Measurements from ENCODE around the gene TPH1. TPM values are rescaled to one million over a fixed set of nuclear protein-coding genes. Genes with fewer than 3 reads are reported as not detected.

The TPH1 gene
- total and polyA plus RNA-seq, 10 of the 15 experiments (the other 5 are each of a cell fraction or from before 2014, with no cell fraction given), result 0.05 to 0.82 (median 0.29) TPM

DNA sequence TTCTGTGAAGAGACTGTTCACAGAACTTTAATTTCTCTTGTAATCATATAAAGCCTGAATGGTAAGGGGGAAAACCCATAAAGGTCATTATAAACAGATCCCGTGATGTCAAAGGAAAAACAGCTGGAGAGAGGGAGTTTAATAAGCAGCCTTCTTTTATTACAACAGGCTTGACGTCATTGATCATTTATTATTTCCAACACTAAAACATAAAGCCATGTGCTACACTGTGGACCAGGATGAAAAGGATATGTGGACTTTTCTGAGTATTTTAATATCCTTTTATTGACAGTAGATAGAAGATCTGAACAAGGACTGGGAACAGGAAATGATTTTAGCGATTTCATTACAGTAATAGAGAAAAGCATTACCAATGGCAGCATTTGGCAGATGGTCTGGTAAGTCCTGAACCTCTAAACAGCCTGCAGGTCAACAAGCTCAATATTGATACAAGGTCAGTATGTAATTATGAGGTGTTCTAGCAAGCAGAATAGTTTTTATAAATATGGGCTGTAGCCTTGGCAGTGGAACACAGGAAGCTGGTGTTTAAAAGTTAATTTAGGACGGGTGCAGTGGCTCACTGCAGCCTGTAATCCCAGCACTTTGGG, 25.1 kb upstream of the TPH1 start:
- RAD21 ChIA-PET (ENCODE audit: unreplicated experiment), result no interaction called here
- H3K9me3 ChIP-seq (replicated peaks; ENCODE audit: control insufficient read depth, insufficient read depth, low read length), result no peaks in the 10 kb centered on the region
- H3K4me3 ChIP-seq, result no peak overlapping the region
- H3K4me2 ChIP-seq (ENCODE audit: control insufficient read depth, insufficient read depth), result no peak overlapping the region
- H4K20me1 ChIP-seq (ENCODE audit: control insufficient read depth, insufficient read depth), result no peaks in the 10 kb centered on the region
- H3K79me2 ChIP-seq (ENCODE audit: control insufficient read depth, insufficient read depth, low read length), result no peaks in the 10 kb centered on the region
- DNase-seq (ENCODE audit: low read depth, low spot score) (no peak), ATAC-seq (no peak), FAIRE-seq (no peak)
- no peak overlapping the region for H3K27ac ChIP-seq (ENCODE audit: control insufficient read depth, insufficient read depth)
- in situ Hi-C loops (cut with MboI) (no loop called here), intact Hi-C loops (cut with micrococcal nuclease; ENCODE audit: unreplicated experiment) (no loop called here)
- H3K9ac ChIP-seq (ENCODE audit: control insufficient read depth, insufficient read depth, low read length), result no peak overlapping the region
- H2AFZ ChIP-seq (ENCODE audit: control insufficient read depth, low read depth, low read length), result no peak overlapping the region
- 0 out of 4 replicates have a peak, but pooled peaks cover 0 to 2% of the 10 kb centered on the region in 2 experiments for H3K36me3 ChIP-seq (ENCODE audit: control insufficient read depth in 2 of 2, insufficient read depth in 2 of 2, low read length in 1 of 2)
- SMC1A ChIA-PET (ENCODE audit: uncharacterized antibody, unreplicated experiment), result interaction anchor here (0.5 to 1.2 kb wide), 2 partner anchors 17 to 61 kb away, joined by 3 read pairs; no protein-coding TSS in a partner anchor
- 95% methylated on average over 4 of the region's 4 CpGs for WGBS (ENCODE audit: insufficient coverage, insufficient replicate concordance, low lambda C conversion rate, missing lambda C conversion rate)
- POLR2A ChIA-PET, result no interaction called here
- H3K4me1 ChIP-seq (ENCODE audit: control insufficient read depth, insufficient read depth, low read length), result no peaks in the 10 kb centered on the region
- BruUV-seq (replicated peaks), result no TSS peak
- CTCF ChIA-PET, result interaction anchor here (0.5 to 1.8 kb wide), 2 partner anchors 79 to 867 kb away, joined by 4 to 9 read pairs; no protein-coding TSS in a partner anchor
- no peaks in the 10 kb centered on the region for H3K27me3 ChIP-seq (replicated peaks in 1 of 2; ENCODE audit: control insufficient read depth in 2 of 2, insufficient read depth in 2 of 2, low read length in 1 of 2)
- TF ChIP-seq NR2C1 (IDR thresholded peaks at IDR 0.05) (no peak), HCFC1 (IDR thresholded peaks at IDR 0.05; ENCODE audit: low read length) (no peak), RB1 (IDR thresholded peaks at IDR 0.05; ENCODE audit: borderline replicate concordance) (no peak), KAT2A (conservative IDR thresholded peaks at IDR 0.05; ENCODE audit: control insufficient read depth, low read depth, low read length) (no peak), RBBP5 (conservative IDR thresholded peaks at IDR 0.05) (no peak), JUNB (IDR thresholded peaks at IDR 0.05) (no peak), ATF2 (IDR thresholded peaks at IDR 0.05; ENCODE audit: low read length) (no peak), POLR2AphosphoS5 (IDR thresholded peaks at IDR 0.05; ENCODE audit: low read length) (no peak), SRF (IDR thresholded peaks at IDR 0.05; ENCODE audit: low read depth in 2 of 2, low read length in 2 of 2) (no peak), MEF2A (IDR thresholded peaks at IDR 0.05; ENCODE audit: insufficient read depth, low read depth, low read length) (no peak), ZBTB33 (IDR thresholded peaks at IDR 0.05) (no peak), PAX5 (IDR thresholded peaks at IDR 0.05; ENCODE audit: borderline replicate concordance, low read depth, low read length) (no peak), MYB (IDR thresholded peaks at IDR 0.05; ENCODE audit: borderline replicate concordance, low read depth, low read length) (no peak), SKIL (IDR thresholded peaks at IDR 0.05; ENCODE audit: low read depth, poor library complexity, severe bottlenecking) (no peak)
- TF ChIP-seq, protein P1, sequence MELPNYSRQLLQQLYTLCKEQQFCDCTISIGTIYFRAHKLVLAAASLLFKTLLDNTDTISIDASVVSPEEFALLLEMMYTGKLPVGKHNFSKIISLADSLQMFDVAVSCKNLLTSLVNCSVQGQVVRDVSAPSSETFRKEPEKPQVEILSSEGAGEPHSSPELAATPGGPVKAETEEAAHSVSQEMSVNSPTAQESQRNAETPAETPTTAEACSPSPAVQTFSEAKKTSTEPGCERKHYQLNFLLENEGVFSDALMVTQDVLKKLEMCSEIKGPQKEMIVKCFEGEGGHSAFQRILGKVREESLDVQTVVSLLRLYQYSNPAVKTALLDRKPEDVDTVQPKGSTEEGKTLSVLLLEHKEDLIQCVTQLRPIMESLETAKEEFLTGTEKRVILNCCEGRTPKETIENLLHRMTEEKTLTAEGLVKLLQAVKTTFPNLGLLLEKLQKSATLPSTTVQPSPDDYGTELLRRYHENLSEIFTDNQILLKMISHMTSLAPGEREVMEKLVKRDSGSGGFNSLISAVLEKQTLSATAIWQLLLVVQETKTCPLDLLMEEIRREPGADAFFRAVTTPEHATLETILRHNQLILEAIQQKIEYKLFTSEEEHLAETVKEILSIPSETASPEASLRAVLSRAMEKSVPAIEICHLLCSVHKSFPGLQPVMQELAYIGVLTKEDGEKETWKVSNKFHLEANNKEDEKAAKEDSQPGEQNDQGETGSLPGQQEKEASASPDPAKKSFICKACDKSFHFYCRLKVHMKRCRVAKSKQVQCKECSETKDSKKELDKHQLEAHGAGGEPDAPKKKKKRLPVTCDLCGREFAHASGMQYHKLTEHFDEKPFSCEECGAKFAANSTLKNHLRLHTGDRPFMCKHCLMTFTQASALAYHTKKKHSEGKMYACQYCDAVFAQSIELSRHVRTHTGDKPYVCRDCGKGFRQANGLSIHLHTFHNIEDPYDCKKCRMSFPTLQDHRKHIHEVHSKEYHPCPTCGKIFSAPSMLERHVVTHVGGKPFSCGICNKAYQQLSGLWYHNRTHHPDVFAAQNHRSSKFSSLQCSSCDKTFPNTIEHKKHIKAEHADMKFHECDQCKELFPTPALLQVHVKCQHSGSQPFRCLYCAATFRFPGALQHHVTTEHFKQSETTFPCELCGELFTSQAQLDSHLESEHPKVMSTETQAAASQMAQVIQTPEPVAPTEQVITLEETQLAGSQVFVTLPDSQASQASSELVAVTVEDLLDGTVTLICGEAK (IDR thresholded peaks at IDR 0.05; ENCODE audit: borderline replicate concordance), result no peak
